Epidermal melanocyte (primary cell): ENCODE data around the gene ATAD3A.

Experiments used
- DNase-seq: peaks from one replicate; pipeline ENCODE4 v3.0.0; 2011; ENCODE audit warnings: low spot score; ENCODE audit not compliant: insufficient read length

The ATAD3A gene

DNA sequence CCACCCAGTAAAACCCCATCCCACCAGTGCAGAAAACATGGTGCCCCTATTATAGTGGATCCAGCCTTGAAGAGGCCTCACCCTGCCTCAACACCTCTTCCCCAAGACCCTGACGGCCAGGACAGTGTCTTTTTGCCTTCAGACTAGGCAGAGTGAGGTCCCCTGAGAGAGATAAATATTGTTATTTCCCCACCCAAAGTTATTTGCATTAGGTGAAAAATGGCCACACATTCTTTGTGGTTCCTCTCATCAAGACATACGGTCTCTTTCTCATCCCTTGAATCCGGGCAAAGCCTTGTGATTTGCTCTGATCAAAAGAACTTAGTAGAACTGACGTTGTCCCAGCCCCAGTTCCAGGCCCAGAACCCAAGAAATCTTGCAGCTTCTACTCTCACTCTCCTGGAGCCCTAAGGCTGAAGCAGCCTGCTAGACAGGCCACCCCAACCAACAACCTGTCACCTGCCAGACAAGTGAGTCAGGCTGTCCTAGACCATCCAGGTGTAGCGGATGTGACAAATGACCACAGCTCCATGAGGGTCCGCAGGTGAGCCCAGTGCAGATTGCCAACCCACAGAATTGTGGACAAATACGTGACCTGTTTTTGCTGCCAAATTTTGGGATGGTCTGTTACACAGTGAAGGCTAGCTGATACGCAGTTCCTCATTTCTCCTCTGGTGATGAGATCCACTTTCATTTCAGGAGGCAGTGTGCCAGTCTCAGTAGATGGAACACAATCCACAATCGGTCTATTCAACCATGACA is 70.8 kb downstream of the ATAD3A start:
- DNase-seq: no peak

DNA sequence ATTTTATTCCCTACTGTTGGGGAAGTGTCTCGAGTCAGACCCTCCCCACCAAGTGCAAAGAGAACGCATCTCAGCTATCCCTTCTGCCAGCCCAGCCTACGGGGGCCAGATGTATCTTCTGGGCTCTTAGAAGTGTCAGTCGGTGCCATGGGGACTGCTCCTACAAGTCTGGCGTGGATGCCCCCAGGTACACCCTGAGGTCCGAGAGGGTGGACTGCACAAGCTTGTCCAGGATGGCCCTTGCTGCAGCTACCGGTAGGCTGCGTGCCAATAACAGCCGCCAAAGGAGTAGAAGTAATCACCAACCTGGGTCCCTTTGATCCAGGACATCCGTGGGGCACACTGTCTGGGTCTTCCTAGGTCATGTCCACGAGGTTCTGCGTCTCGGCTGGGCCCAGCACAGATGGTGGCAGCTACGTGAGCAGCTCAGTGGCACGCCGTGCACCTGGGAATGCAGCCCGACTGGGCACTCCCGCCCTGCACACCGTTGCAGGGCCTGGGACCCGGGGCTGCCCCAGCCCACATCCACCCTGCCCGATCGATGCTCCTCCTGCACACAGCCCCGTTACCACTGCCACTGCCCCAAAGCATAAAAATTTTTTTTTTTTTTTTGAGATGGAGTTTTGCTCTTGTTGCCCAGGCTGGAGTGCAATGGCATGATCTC is 71.5 kb downstream of the ATAD3A start:
- DNase-seq: no peak
